Cardiac muscle cell (in vitro differentiated cells and primary cell): ENCODE results near the gene CHKA. TPM values are rescaled to one million over a fixed set of nuclear protein-coding genes. Genes with fewer than 3 reads are reported as not detected.

ENCODE experiments used
- DNase-seq, 2 donors: peaks; one replicate each; pipeline versions ENCODE4 v3.0.0 to v3.0.0-alpha.2; 2010 to 2017; ENCODE audit warnings: low read depth in 1 of 2, low spot score in 1 of 2
- H3K27ac ChIP-seq: fragments of 200-600 bp; sonication (generic); 2 replicates; pipeline ENCODE4 v1.5.1; 2016
- H3K27me3 ChIP-seq: fragments of 200-600 bp; sonication (generic); 2 replicates; pipeline ENCODE4 v1.6.0; 2016; ENCODE audit warnings: control low read depth
- H3K36me3 ChIP-seq: fragments of 200-600 bp; sonication (generic); 2 replicates; pipeline ENCODE4 v1.5.1; 2016; ENCODE audit warnings: control low read depth
- H3K4me1 ChIP-seq: fragments of 200-600 bp; sonication (generic); 2 replicates; pipeline ENCODE4 v1.8.1; 2017; ENCODE audit warnings: low read depth, mild to moderate bottlenecking, mixed run types
- H3K4me3 ChIP-seq: fragments of 200-600 bp; sonication (generic); 2 replicates; pipeline ENCODE4 v1.5.1; 2016; ENCODE audit warnings: mild to moderate bottlenecking
- H3K9me3 ChIP-seq: fragments of 200-600 bp; sonication (generic); 2 replicates; pipeline ENCODE4 v1.5.1; 2017; ENCODE audit warnings: low read depth, mild to moderate bottlenecking, control low read depth
- polyA plus RNA-seq: library from polyadenylated mRNA; unstranded; fragments of >200 nt; fragmentation: Nextera tagmentation; extraction: Ambion mirVana; gene quantifications from 2 replicates; pipeline ENCODE4 v1.2.1, GENCODE V29; 2016
- total RNA-seq: library from RNA; depleted of rRNA; stranded (reverse); fragments of >200 nt; gene quantifications from 2 replicates; pipeline ENCODE4 v1.2.3, GENCODE V29; 2016
- TF ChIP-seq, protein P1 (sequence below): IDR thresholded peaks from 2 replicates; pipeline ENCODE4 v1.5.1; 2012; ENCODE audit warnings: low read depth, mild to moderate bottlenecking, low read length

Gene CHKA
- total and polyA plus RNA-seq, 2 experiments from 2014 or later: 37.6 to 143 TPM

DNA sequence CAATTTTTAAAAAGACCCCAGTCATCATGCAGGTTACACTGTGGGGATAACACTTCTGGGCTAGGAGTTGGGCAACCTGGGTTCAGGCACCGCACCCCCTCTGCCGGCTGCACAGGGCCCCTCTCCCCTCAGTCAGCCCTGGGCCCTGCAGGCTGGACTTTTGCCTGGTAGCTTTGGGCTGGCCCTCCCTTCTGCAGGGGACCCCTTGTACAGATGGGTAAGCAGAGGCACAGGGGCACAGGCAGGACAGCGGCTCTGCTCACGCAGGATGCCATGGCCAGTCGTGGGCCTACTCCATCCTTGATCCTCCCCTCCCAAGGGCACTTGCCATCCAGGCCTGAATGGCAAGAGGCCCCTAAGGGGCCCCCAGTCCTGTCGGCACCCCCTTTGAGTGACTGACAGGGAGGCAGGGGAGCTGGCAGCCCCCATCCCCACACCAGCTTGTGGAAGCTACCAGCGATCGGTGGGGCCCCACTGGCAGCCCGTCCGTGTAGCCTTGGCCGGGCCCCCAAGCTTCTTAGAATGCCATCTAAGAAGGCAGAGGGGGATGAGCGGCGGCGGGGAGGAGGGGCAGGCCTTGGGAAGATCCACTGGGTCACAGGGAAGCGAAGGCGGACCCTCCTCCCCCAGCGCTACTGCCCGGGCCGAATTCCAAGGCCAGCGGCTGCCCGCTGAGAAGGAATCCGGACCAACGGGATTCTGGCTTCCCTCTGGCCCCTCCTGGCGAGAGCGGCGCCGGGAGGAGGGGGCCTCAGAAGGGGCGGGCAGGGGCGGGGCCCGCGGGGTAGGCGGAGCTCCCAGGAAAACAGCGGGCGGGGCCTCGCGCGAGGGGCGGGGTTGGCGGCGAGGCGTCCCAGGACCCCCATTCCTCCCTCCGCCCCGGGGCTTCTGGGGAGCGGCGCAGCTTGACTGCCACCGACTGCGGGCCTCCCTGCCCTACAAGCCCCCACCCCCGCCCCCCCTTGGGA, 6.8 kb upstream of the CHKA start:
- TF ChIP-seq, protein P1, sequence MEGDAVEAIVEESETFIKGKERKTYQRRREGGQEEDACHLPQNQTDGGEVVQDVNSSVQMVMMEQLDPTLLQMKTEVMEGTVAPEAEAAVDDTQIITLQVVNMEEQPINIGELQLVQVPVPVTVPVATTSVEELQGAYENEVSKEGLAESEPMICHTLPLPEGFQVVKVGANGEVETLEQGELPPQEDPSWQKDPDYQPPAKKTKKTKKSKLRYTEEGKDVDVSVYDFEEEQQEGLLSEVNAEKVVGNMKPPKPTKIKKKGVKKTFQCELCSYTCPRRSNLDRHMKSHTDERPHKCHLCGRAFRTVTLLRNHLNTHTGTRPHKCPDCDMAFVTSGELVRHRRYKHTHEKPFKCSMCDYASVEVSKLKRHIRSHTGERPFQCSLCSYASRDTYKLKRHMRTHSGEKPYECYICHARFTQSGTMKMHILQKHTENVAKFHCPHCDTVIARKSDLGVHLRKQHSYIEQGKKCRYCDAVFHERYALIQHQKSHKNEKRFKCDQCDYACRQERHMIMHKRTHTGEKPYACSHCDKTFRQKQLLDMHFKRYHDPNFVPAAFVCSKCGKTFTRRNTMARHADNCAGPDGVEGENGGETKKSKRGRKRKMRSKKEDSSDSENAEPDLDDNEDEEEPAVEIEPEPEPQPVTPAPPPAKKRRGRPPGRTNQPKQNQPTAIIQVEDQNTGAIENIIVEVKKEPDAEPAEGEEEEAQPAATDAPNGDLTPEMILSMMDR: no peak
- no peaks in the 10 kb centered on the region for H3K27me3 ChIP-seq
- peaks cover 16% of the 10 kb centered on the region for H3K4me1 ChIP-seq
- peak; percentile 91 to 95 for DNase-seq
- peak overlapping the region; percentile 25 for H3K4me3 ChIP-seq
- H3K27ac ChIP-seq: peak overlapping the region; percentile 92
- no peaks in the 10 kb centered on the region for H3K9me3 ChIP-seq
- H3K36me3 ChIP-seq: no peaks in the 10 kb centered on the region

DNA sequence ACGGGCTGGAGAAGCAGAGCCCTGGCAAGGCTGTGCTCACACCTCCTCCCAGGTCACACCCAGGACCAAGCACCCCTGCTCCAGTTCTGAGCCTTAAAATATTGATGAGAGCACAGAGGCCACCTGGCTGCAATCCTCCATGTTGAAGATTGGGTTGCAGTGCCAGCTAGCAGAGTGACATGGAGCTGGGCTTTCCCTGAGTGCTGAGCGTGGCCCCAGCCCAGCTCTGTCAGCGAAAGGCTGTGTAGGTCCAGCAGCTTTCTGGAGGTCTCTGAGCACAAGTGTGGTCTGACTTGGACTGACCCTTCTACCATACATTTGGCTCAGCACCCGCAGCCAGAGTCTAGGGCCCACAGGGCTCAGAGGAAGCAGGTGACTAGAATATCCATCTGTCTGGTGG, 4.0 kb upstream of the CHKA start:
- Histone ChIP-seq H3K27me3 (no peaks in the 10 kb centered on the region), H3K9me3 (no peaks in the 10 kb centered on the region), H3K36me3 (no peaks in the 10 kb centered on the region), H3K4me1 (peaks cover 28% of the 10 kb centered on the region), H3K4me3 (no peak overlapping the region), H3K27ac (peak overlapping the region; percentile 26)
- TF ChIP-seq, protein P1: no peak
- DNase-seq: no peak

DNA sequence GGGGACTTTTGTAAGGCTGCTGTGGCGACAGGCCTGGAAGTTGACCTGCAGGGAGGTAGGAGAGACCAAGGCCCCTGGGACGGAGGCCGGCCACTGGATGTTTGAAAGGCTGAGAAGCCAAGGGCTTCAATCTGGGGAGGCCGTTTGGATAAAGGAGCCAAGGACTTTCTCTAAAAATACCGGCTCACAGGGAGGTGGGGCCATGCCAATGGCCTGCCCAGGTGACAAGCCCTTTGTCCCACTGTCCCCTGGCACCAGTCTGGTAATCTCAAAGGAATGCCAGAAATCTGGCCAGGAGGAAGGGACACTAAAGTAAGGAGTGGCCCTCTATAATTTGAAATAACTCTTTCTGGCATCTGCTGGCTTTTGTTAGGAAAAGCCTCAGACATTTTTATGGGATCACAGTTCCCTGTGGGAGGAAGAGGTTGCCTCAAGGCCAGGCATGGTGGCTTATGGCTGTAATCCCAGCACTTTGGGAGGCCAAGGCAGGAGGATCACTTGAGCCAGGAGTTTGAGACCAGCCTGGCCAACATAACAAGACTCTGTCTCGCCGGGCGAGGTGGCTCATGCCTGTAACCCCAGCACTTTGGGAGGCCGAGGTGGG, 1.9 kb upstream of the CHKA start:
- Histone ChIP-seq H3K4me3 (no peak overlapping the region), H3K9me3 (no peaks in the 10 kb centered on the region), H3K4me1 (peaks cover 46% of the 10 kb centered on the region), H3K27me3 (no peaks in the 10 kb centered on the region), H3K36me3 (no peaks in the 10 kb centered on the region), H3K27ac (peak overlapping the region; percentile 67)
- TF ChIP-seq, protein P1: no peak
- DNase-seq: no peak

DNA sequence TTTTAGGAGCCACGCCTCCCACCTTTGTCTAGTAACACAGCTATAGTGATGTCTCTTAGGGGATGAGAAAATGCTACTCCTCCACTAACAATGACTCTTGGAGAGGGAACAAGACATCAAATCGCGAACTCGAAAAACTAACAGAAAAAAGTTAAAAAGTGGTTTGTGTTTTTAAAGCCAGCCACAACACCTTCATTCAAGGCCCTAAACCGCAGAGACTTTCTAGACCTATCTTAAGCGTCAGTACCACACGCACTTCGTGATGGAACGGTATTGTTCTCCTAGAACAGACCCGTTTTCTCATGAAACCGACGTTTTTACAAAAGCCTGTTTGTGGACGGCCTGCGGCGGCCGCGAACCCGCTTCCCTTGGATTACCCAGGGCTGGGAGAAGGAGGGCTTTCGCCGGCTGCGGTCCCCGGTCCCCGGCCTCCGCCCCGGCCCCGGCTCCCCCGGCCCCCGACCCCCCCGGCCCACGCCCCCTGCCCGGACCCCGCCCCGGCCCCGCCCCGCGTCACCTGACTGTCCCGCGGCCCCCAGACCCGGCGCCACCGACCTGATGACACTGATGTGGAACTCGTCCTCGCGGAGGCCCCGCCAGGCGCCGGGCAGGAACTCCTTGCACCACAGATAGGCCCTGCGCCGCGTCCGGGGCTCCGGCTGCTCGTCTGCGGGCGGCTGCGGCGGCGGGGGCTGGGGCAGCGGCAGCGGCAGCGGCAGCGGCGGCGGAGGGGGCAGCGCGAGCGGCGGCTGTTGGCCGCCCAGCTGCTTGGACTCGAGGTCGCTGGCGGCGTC, 718 bp downstream of the CHKA start:
- Histone ChIP-seq H3K36me3 (no peaks in the 10 kb centered on the region), H3K27ac (peak overlapping the region; percentile 99), H3K4me1 (peaks cover 44% of the 10 kb centered on the region), H3K9me3 (no peaks in the 10 kb centered on the region), H3K27me3 (no peaks in the 10 kb centered on the region), H3K4me3 (peak overlapping the region; percentile 63)
- peak; percentile 46 to 80 for DNase-seq
- TF ChIP-seq, protein P1: no peak

DNA sequence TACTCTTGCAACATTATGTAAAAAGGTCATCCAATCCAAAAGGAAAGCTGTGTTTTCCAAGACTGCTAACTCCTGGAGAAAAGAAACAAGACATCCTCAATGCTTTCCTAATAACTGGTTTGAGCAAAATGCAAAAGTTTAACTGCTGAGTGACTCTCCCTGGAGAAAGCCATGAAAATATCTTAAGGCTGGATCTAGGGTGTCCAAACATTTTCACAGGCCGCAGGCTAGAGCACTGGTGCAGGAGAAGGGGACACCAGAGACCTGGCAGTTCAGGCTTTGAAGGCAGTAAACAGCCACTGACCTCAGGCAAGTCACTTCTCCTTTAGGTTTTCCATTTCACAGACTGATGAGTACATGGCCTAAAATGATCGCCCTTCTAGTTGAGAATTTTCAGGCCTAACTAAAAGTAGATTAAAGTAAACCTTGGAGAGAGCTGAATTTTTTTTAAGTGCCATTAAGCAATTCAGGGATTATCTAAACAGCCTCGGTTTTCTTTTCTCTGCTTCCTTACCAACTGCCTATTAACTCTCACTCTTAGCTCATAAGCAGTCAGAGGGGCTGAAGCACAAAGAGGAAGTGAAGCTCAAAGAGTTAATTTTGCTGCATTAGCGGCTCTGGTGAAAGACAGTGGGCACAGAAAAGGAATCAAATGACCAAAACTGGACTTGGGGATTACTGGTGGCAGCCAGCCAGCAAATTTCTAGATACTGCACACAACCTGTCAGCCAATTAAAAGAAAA, 2.3 kb downstream of the CHKA start:
- Histone ChIP-seq H3K4me3 (peak overlapping the region; percentile 63), H3K27ac (peak overlapping the region; percentile 99), H3K9me3 (no peaks in the 10 kb centered on the region), H3K4me1 (peaks cover 44% of the 10 kb centered on the region), H3K27me3 (no peaks in the 10 kb centered on the region), H3K36me3 (no peaks in the 10 kb centered on the region)
- TF ChIP-seq, protein P1: no peak
- DNase-seq: peak; percentile 31 to 39
